Measurements from ENCODE around the gene MCHR1. TPM values are rescaled to one million over a fixed set of nuclear protein-coding genes. Genes with fewer than 3 reads are reported as not detected.

The MCHR1 gene
- total RNA-seq, 1 donor from 2014 or later: not detected

DNA sequence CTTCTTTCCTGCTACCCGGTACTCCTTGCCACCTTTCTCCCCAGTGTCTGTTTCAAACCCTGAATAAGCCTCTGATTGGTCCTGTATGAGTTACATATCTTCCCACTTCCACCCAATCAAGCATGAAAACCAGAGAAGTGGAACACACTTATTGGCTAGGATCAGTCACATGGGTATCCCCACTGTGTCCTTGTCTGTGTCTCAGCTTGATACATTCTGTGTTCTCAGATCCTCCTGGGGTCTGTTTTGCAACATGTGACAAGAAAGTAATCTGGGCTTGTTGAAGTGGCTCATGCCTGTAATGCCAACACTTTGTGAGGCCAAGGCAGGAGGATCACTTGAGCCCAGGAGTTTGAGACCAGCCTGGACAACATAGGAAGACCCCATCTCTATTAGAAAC is 23.9 kb downstream of the MCHR1 start:
- H3K27me3 ChIP-seq: no peaks in the 10 kb centered on the region
- no peak overlapping the region for H3K27ac ChIP-seq
- no peaks in the 10 kb centered on the region for H3K4me1 ChIP-seq
- H3K36me3 ChIP-seq: no peaks in the 10 kb centered on the region
- no peak for DNase-seq
- TF ChIP-seq, protein P1, sequence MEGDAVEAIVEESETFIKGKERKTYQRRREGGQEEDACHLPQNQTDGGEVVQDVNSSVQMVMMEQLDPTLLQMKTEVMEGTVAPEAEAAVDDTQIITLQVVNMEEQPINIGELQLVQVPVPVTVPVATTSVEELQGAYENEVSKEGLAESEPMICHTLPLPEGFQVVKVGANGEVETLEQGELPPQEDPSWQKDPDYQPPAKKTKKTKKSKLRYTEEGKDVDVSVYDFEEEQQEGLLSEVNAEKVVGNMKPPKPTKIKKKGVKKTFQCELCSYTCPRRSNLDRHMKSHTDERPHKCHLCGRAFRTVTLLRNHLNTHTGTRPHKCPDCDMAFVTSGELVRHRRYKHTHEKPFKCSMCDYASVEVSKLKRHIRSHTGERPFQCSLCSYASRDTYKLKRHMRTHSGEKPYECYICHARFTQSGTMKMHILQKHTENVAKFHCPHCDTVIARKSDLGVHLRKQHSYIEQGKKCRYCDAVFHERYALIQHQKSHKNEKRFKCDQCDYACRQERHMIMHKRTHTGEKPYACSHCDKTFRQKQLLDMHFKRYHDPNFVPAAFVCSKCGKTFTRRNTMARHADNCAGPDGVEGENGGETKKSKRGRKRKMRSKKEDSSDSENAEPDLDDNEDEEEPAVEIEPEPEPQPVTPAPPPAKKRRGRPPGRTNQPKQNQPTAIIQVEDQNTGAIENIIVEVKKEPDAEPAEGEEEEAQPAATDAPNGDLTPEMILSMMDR (IDR thresholded peaks at IDR 0.05): no peak
- H3K4me3 ChIP-seq: no peak overlapping the region
- no peaks in the 10 kb centered on the region for H3K9me3 ChIP-seq
- intact Hi-C loops (cut with DNase I): no loop called here
- ATAC-seq: no peak

DNA sequence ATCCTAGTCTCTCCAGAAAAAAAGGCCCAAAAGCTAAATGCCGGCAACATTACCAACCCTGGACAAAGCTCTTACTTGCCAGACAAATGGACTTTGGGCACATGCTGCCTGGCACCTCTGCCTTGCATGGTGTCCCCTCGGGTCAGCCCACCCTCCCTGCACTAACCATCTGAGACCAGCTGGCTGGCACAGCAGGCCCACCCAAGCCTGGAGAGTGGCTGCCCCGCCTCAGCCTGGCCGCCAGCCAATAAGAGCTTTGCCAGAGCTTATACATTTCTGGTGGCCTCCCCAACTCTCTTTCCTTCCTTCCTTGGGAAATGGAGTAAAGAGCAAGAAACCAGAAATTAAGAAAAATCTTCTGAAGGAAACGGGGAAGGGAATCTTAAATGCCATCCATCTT is 24.5 kb downstream of the MCHR1 start:
- TF ChIP-seq, protein P1 (IDR thresholded peaks at IDR 0.05): no peak
- Histone ChIP-seq H3K9me3 (no peaks in the 10 kb centered on the region), H3K36me3 (no peaks in the 10 kb centered on the region), H3K4me3 (no peak overlapping the region), H3K27ac (no peak overlapping the region), H3K27me3 (no peaks in the 10 kb centered on the region), H3K4me1 (no peaks in the 10 kb centered on the region)
- intact Hi-C loops (cut with DNase I): no loop called here
- ATAC-seq: no peak
- no peak for DNase-seq

DNA sequence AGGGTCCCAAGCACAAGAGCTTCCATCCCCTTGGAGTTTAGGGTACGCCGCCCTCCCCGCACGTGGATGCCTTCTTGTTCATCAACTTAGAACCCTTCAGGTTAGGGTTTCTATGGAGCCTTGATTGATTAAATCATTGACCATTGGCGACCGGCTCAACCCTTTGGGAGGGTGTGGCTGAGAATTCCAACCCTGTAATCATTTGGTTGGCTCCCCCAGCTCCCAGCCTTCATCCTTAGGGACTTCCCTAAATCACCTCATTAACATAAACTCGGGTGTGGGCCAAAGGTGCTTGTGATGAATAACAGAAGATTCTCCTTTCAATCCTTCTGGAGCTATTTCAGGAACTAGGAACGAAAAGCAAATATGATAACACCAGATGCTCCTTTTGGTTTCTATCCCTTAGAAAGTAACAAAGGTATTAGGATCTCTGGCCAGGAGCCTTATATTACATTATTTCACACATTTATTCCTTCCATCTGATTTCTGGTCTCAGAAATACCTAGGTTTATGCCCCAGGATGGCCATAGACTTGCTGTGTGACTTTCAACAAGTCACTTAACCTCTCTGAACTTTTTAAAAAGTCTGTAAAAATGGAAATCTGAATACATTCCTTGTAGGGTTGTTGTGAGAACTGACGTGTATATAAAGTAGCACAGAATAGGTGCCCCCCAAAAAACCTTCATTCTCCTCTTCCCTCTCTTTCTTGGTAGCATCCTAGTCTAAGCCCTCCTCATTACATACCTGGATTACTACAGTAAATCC is 26.8 kb downstream of the MCHR1 start:
- Histone ChIP-seq H3K4me3 (no peak overlapping the region), H3K4me1 (peaks cover 4% of the 10 kb centered on the region), H3K27ac (no peak overlapping the region), H3K27me3 (no peaks in the 10 kb centered on the region), H3K36me3 (no peaks in the 10 kb centered on the region), H3K9me3 (no peaks in the 10 kb centered on the region)
- intact Hi-C loops (cut with DNase I): no loop called here
- TF ChIP-seq, protein P1 (IDR thresholded peaks at IDR 0.05): no peak
- DNase-seq (no peak), ATAC-seq (no peak)

DNA sequence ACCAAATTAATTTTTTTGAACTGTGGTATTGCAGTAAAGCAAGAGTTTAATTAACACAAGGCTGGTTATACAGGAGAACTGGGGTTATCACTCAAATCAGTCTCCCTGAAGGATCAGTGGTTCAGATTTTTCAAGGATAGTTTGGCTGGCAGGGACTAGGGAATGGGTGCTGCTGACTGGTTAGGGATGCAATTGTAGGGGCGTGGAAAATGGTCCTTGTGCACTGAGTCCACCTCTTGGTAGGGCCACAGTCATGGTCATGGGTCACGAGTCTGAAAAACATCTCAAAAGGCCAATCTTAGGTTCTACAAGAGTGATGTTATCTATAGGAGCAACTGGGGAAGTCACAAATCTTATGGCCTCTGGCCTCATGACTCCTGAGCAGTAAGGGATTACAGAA is 27.9 kb downstream of the MCHR1 start:
- TF ChIP-seq, protein P1 (IDR thresholded peaks at IDR 0.05): no peak
- Histone ChIP-seq H3K9me3 (no peaks in the 10 kb centered on the region), H3K4me1 (peaks cover 6% of the 10 kb centered on the region), H3K27me3 (no peaks in the 10 kb centered on the region), H3K4me3 (no peak overlapping the region), H3K27ac (no peak overlapping the region), H3K36me3 (no peaks in the 10 kb centered on the region)
- no peak for ATAC-seq
- intact Hi-C loops (cut with DNase I): no loop called here
- DNase-seq: no peak

DNA sequence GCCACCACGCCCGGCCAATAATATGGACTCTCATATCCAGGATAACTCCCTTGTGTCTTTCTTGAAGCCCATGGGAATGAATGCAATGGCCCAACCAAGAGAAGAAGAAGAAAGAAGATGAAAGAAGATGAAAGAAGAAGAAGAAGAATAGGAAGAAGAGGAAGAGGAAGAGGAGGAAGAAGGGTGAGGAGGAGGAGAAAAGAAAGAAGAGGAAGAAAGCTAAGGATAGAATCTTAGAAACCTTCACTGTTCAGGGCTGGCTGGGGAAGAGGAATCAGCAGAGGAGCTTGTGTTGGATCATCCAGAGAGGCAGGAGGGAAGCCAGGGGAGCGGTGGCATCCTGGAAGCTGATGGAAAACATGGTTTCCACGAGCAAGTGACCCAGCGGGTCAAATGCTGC is 28.9 kb downstream of the MCHR1 start:
- no peak overlapping the region for H3K27ac ChIP-seq
- no peak overlapping the region for H3K4me3 ChIP-seq
- TF ChIP-seq, protein P1 (IDR thresholded peaks at IDR 0.05): no peak
- no peaks in the 10 kb centered on the region for H3K36me3 ChIP-seq
- intact Hi-C loops (cut with DNase I): no loop called here
- H3K27me3 ChIP-seq: no peaks in the 10 kb centered on the region
- ATAC-seq: no peak
- H3K9me3 ChIP-seq: no peaks in the 10 kb centered on the region
- DNase-seq: no peak
- peaks cover 6% of the 10 kb centered on the region for H3K4me1 ChIP-seq

Measured in upper lobe of right lung (tissue), 1 donor.